Breast epithelium (tissue), 3 donors: Measurements from ENCODE around the gene BICD2.

Experiments
- CTCF ChIP-seq, 3 donors: fragments of 450-650 bp; IDR thresholded peaks; one replicate each; pipeline ENCODE4 v1.5.1; 2016 to 2017; ENCODE audit warnings: antibody characterized with exemption in 3 of 3, mild to moderate bottlenecking in 3 of 3, moderate library complexity in 3 of 3
- POLR2A ChIP-seq: fragments of 450-650 bp; IDR thresholded peaks from one replicate; pipeline ENCODE4 v1.6.1; 2016; ENCODE audit warnings: antibody characterized with exemption, mild to moderate bottlenecking, moderate library complexity
- POLR2AphosphoS5 ChIP-seq, 3 donors: sonication (generic); formaldehyde crosslinking; IDR thresholded peaks; one replicate each; pipeline ENCODE4 v1.6.1; 2017; ENCODE audit warnings: antibody characterized with exemption in 3 of 3

GRCh38 chr9:92711844-92712243 lies 52.8 kb downstream of the BICD2 start:
- TF ChIP-seq POLR2A (no peak), POLR2AphosphoS5 (IDR thresholded peaks at IDR 0.05) (no peak), CTCF (IDR thresholded peaks at IDR 0.05) (no peak)
